GM23338 (cell line): Measurements from ENCODE around the gene FRMD3. TPM values are rescaled to one million over a fixed set of nuclear protein-coding genes. Genes with fewer than 3 reads are reported as not detected.

Experiments
- CTCF ChIP-seq, 2 experiments: fragments of 200-600 bp in 1 of 2; sonication (generic) in 1 of 2; conservative IDR thresholded peaks; 2 replicates each; pipeline versions ENCODE4 v1.5.1 to v1.6.1; 2016 to 2017; ENCODE audit warnings: antibody characterized with exemption in 2 of 2, low read depth in 2 of 2, mild to moderate bottlenecking in 2 of 2, moderate library complexity in 1 of 2
- ETS1 ChIP-seq: IDR thresholded peaks from 2 replicates; pipeline ENCODE4 v1.6.1; 2016; ENCODE audit warnings: antibody characterized with exemption
- EZH2phosphoT487 ChIP-seq: fragments of 200-600 bp; sonication (generic); IDR thresholded peaks from one replicate; pipeline ENCODE4 v1.8.1; 2018; ENCODE audit warnings: antibody characterized with exemption; ENCODE audit not compliant: unreplicated experiment
- JUNB ChIP-seq: IDR thresholded peaks from one replicate; pipeline ENCODE4 v1.6.1; 2016; ENCODE audit warnings: antibody characterized with exemption; ENCODE audit not compliant: unreplicated experiment
- NANOG ChIP-seq: IDR thresholded peaks from 2 replicates; pipeline ENCODE4 v1.6.1; 2016; ENCODE audit warnings: antibody characterized with exemption, borderline replicate concordance
- POLR2AphosphoS5 ChIP-seq: IDR thresholded peaks from 2 replicates; pipeline ENCODE4 v1.6.1; 2016; ENCODE audit warnings: antibody characterized with exemption, low read depth
- ZNF462 ChIP-seq: fragments of 250-450 bp; sonication (Bioruptor Pico); IDR thresholded peaks from 2 replicates; pipeline ENCODE4 v1.5.0; 2020; ENCODE audit warnings: mild to moderate bottlenecking, moderate library complexity
- polyA plus RNA-seq: library from polyadenylated mRNA; unstranded; fragments of >200 nt; fragmentation: Nextera tagmentation; extraction: Ambion mirVana; gene quantifications from 2 replicates; pipeline ENCODE4 v1.2.1, GENCODE V29; 2016
- total RNA-seq: library from RNA; depleted of rRNA; stranded (reverse); fragments of >200 nt; shearing (Covaris generic); gene quantifications from 2 replicates; pipeline ENCODE4 v1.2.3, GENCODE V29; 2014

FRMD3 gene
- total and polyA plus RNA-seq, 2 experiments from 2014 or later = 0.47 to 1.2 TPM

GRCh38 chr9:83259558-83259957 lies 278.6 kb downstream of the FRMD3 start (continued):
- TF ChIP-seq ZNF462 = no peak
- no peak for TF ChIP-seq EZH2phosphoT487
- no peak for TF ChIP-seq POLR2AphosphoS5
- no peak for TF ChIP-seq ETS1
- no peak for TF ChIP-seq NANOG
- TF ChIP-seq CTCF (conservative IDR thresholded peaks at IDR 0.05; ENCODE audit: low read depth in 2 of 2) = no peak
- no peak for TF ChIP-seq JUNB
